SKM-1 (cell line): Measurements from ENCODE around the gene KANSL3.

Source experiments
- DNase-seq: peaks from one replicate; lab custom pipeline; 2025; ENCODE audit not compliant: unreplicated experiment; lab: John Stamatoyannopoulos, UW

KANSL3 gene

GRCh38 chr2:96546797-96547196 is 91.3 kb downstream of the KANSL3 start:
- DNase-seq = no peak

GRCh38 chr2:96546321-96546720 is 91.8 kb downstream of the KANSL3 start:
- no peak for DNase-seq
